ENCODE data around the gene MEF2B. TPM values are rescaled to one million over a fixed set of nuclear protein-coding genes. Genes with fewer than 3 reads are reported as not detected.

Gene MEF2B
- total and polyA plus RNA-seq, 2 donors (not counting 3 experiments of a cell fraction or from before 2014, with no cell fraction given): 0.52 to 1.2 TPM

DNA sequence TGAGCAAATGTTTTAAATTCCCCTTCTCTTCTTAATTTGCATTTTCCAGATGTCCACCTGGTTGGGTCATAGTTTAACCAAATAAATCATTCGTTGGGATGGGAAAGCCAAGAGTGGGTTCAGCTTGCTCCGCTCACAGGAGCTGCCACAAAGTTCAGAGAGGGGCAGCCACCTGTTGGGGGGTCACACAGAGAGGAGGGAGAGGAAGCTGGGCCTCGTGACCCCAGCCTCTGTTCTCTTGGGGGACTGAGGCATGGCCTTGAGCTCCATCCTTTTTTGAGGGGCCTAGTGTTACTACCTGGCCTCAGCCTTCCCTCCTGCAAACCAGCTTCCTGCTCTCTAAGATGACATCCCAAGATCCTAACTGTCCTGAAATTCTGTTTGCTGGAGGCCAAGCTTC is 2.5 kb downstream of the MEF2B start:
- Histone ChIP-seq H2AFZ (ENCODE audit: low read depth, low read length) (no peak overlapping the region), H3K4me3 (replicated peaks in 1 of 3; ENCODE audit: insufficient read depth in 1 of 3, low read depth in 1 of 3, low read length in 3 of 3) (no peak overlapping the region), H3K9me1 (replicated peaks; ENCODE audit: control insufficient read depth, extremely low read depth, insufficient read depth, low read length) (no peaks in the 10 kb centered on the region), H3K9ac (replicated peaks; ENCODE audit: extremely low read depth, insufficient read depth, low read length) (no peak overlapping the region), H3K27ac (ENCODE audit: insufficient read depth, low read depth, low read length) (no peak overlapping the region), H3K4me1 (ENCODE audit: control insufficient read depth, extremely low read depth, insufficient read depth, low read length) (peaks cover 5% of the 10 kb centered on the region), H3K27me3 (ENCODE audit: control insufficient read depth in 2 of 2, insufficient read depth in 2 of 2, low read length in 2 of 2) (no peaks in the 10 kb centered on the region), H4K20me1 (replicated peaks; ENCODE audit: control insufficient read depth, extremely low read depth, insufficient read depth, low read length) (no peaks in the 10 kb centered on the region), H3K36me3 (ENCODE audit: control insufficient read depth in 2 of 2, extremely low read depth in 1 of 2, insufficient read depth in 2 of 2, low read length in 2 of 2) (no peaks in the 10 kb centered on the region), H3K4me2 (ENCODE audit: insufficient read depth, low read length) (no peak overlapping the region), H3K79me2 (ENCODE audit: control insufficient read depth, insufficient read depth, low read length) (no peaks in the 10 kb centered on the region), H3K9me3 (replicated peaks; ENCODE audit: control insufficient read depth, insufficient read depth, low read length) (no peaks in the 10 kb centered on the region)
- no TSS peak for BruUV-seq (replicated peaks)
- POLR2A ChIA-PET: interaction anchor here (0.9 kb wide), 1 partner anchor 25 kb away, joined by 5 read pairs; no protein-coding TSS in a partner anchor
- CTCF ChIA-PET: interaction anchor here (1.3 to 1.4 kb wide), 2 partner anchors 9 to 11 kb away, joined by 3 to 4 read pairs; no protein-coding TSS in a partner anchor
- dilution Hi-C loops (cut with MboI; ENCODE audit: extremely low pct_ligation_motif_present, low sequenced_read_pairs): no loop called here
- FAIRE-seq (no peak), DNase-seq (ENCODE audit: low read depth, low spot score) (no peak)
- intact Hi-C loops (cut with micrococcal nuclease): no loop called here
- TF ChIP-seq FOS (IDR thresholded peaks at IDR 0.05; ENCODE audit: borderline replicate concordance, insufficient read depth, low read length) (no peak), GATA2 (IDR thresholded peaks at IDR 0.05; ENCODE audit: insufficient read depth, insufficient read length, low read depth, low read length) (no peak), EZH2 (IDR thresholded peaks at IDR 0.05; ENCODE audit: borderline replicate concordance, low read depth, low read length, severe bottlenecking) (no peak)

DNA sequence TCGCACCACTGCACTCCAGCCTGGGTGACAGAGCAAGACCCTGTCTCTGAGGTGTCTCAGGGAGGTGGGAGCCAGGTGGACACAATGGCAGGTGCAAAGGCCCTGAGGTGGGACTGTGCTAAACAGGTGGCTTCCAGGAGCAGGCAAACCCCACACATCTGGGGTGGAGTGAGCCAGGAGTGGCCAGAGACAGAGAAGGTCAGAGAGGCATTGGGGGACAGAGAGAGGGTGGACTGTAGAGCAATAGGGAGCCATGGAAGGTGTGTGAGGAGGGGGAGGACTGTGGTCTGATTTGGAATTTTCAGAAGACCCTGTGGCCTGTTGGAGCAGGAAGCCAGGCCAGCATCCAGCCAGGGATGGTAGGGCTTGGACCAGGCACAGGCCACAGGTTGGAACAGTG is 4.7 kb downstream of the MEF2B start:
- dilution Hi-C loops (cut with MboI; ENCODE audit: extremely low pct_ligation_motif_present, low sequenced_read_pairs): no loop called here
- Histone ChIP-seq H3K27me3 (ENCODE audit: control insufficient read depth in 2 of 2, insufficient read depth in 2 of 2, low read length in 2 of 2) (no peaks in the 10 kb centered on the region), H3K9ac (replicated peaks; ENCODE audit: extremely low read depth, insufficient read depth, low read length) (no peak overlapping the region), H3K79me2 (ENCODE audit: control insufficient read depth, insufficient read depth, low read length) (no peaks in the 10 kb centered on the region), H3K9me3 (replicated peaks; ENCODE audit: control insufficient read depth, insufficient read depth, low read length) (no peaks in the 10 kb centered on the region), H3K27ac (ENCODE audit: insufficient read depth, low read depth, low read length) (no peak overlapping the region), H3K9me1 (replicated peaks; ENCODE audit: control insufficient read depth, extremely low read depth, insufficient read depth, low read length) (no peaks in the 10 kb centered on the region), H2AFZ (ENCODE audit: low read depth, low read length) (no peak overlapping the region), H3K36me3 (ENCODE audit: control insufficient read depth in 2 of 2, extremely low read depth in 1 of 2, insufficient read depth in 2 of 2, low read length in 2 of 2) (no peaks in the 10 kb centered on the region), H3K4me1 (ENCODE audit: control insufficient read depth, extremely low read depth, insufficient read depth, low read length) (peaks cover 4% of the 10 kb centered on the region), H3K4me3 (replicated peaks in 1 of 3; ENCODE audit: insufficient read depth in 1 of 3, low read depth in 1 of 3, low read length in 3 of 3) (no peak overlapping the region), H3K4me2 (ENCODE audit: insufficient read depth, low read length) (no peak overlapping the region), H4K20me1 (replicated peaks; ENCODE audit: control insufficient read depth, extremely low read depth, insufficient read depth, low read length) (no peaks in the 10 kb centered on the region)
- no peak for DNase-seq (ENCODE audit: low read depth, low spot score)
- BruUV-seq (replicated peaks): no TSS peak
- ChIA-PET CTCF (interaction anchor here (4.6 kb wide), 1 partner anchor 9 kb away, joined by 17 read pairs; no protein-coding TSS in a partner anchor), POLR2A (no interaction called here)
- TF ChIP-seq, protein P1, sequence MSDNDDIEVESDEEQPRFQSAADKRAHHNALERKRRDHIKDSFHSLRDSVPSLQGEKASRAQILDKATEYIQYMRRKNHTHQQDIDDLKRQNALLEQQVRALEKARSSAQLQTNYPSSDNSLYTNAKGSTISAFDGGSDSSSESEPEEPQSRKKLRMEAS (IDR thresholded peaks at IDR 0.05; ENCODE audit: insufficient read depth, insufficient read length): no peak
- TF ChIP-seq EZH2 (IDR thresholded peaks at IDR 0.05; ENCODE audit: borderline replicate concordance, low read depth, low read length, severe bottlenecking) (no peak), POLR2A (IDR thresholded peaks at IDR 0.05; ENCODE audit: low read depth, low read length) (no peak), JUN (IDR thresholded peaks at IDR 0.05; ENCODE audit: borderline replicate concordance, insufficient read depth, insufficient read length, low read depth) (no peak), POLR2AphosphoS5 (IDR thresholded peaks at IDR 0.05; ENCODE audit: insufficient read depth, low read depth, low read length) (no peak), FOS (IDR thresholded peaks at IDR 0.05; ENCODE audit: borderline replicate concordance, insufficient read depth, low read length) (no peak), GATA2 (IDR thresholded peaks at IDR 0.05; ENCODE audit: insufficient read depth, insufficient read length, low read depth, low read length) (no peak), MYC (IDR thresholded peaks at IDR 0.05; ENCODE audit: low read depth, low read length) (no peak)
- TF ChIP-seq, protein P2, sequence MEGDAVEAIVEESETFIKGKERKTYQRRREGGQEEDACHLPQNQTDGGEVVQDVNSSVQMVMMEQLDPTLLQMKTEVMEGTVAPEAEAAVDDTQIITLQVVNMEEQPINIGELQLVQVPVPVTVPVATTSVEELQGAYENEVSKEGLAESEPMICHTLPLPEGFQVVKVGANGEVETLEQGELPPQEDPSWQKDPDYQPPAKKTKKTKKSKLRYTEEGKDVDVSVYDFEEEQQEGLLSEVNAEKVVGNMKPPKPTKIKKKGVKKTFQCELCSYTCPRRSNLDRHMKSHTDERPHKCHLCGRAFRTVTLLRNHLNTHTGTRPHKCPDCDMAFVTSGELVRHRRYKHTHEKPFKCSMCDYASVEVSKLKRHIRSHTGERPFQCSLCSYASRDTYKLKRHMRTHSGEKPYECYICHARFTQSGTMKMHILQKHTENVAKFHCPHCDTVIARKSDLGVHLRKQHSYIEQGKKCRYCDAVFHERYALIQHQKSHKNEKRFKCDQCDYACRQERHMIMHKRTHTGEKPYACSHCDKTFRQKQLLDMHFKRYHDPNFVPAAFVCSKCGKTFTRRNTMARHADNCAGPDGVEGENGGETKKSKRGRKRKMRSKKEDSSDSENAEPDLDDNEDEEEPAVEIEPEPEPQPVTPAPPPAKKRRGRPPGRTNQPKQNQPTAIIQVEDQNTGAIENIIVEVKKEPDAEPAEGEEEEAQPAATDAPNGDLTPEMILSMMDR (IDR thresholded peaks at IDR 0.05; ENCODE audit: extremely low read depth in 1 of 2, insufficient read depth in 1 of 2, low read depth in 1 of 2, low read length in 2 of 2): no peak
- intact Hi-C loops (cut with micrococcal nuclease): no loop called here
- FAIRE-seq: no peak
